ENCODE results near the gene MRPS25.
"Not testable (repeated sequence)": the region's sequence is repeated elsewhere in the genome, so short reads cannot be mapped to it uniquely, and the experiment has no call there.

The MRPS25 gene

GRCh38 chr3:15009167-15009566 is 55.9 kb downstream of the MRPS25 start:
- Mint-ChIP-seq H3K27ac (no peak overlapping the region), H3K4me1 (no peaks in the 10 kb centered on the region), H3K27me3 (no peaks in the 10 kb centered on the region), H3K36me3 (peaks cover 24 to 54% of the 10 kb centered on the region in 2 donors), H3K4me3 (no peak overlapping the region), H3K9me3 (no peaks in the 10 kb centered on the region)
- DNase-seq (no peak), ATAC-seq (replicated peaks) (no peak)

DNA sequence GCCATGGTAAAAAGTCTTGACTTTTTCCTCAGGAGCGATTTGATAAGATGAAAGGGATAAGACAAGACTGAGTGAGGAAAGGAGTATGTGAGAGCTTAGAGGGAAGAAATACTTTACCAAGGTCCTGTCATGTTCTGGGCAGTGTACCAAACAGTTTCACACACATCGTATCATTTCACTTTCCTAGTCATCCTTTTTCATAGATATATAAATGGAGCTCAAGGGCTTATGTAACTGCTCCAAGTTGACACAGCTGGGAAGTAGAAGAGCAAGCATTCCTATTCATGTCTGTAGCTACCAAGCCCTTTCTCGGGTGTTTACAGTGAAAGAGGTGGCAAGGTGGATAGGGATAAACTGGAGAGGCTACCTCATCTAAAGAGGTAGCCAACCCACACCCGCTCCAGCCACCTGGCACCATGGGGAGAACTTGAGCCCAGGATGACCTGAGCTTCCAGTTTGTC is 57.4 kb downstream of the MRPS25 start:
- ATAC-seq (replicated peaks) (no peak), DNase-seq (no peak)
- no peaks in the 10 kb centered on the region for H3K9me3 Mint-ChIP-seq
- H3K36me3 Mint-ChIP-seq = peaks cover 18 to 48% of the 10 kb centered on the region in 2 donors
- H3K4me1 Mint-ChIP-seq = peaks cover 2 to 5% of the 10 kb centered on the region in 2 donors
- no peaks in the 10 kb centered on the region for H3K27me3 Mint-ChIP-seq
- no peak overlapping the region for H3K4me3 Mint-ChIP-seq
- H3K27ac Mint-ChIP-seq = peak overlapping the region; percentile 20

DNA sequence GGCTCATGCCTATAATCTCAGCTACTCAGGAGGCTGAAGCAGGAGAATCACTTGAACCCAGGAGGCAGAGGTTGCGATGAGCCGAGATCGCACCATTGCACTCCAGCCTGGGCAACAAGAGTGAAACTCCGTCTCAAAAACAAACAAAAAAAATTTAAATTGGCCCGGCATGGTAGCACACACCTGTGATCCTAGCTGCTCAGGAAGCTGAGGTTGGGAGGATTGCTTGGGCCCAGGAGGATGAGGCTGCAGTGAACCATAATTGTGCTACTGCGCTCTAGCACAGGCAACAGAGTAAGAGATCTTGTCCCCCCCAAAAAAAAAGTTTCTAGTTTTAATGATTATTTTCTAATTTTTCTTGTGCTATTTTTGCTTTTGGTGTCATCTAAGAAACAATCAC is 65.9 kb downstream of the MRPS25 start:
- not testable (repeated sequence) for H3K9me3 Mint-ChIP-seq; H3K4me3 Mint-ChIP-seq; ATAC-seq (replicated peaks); H3K27ac Mint-ChIP-seq; H3K27me3 Mint-ChIP-seq; DNase-seq
- peaks cover 17 to 30% of the 10 kb centered on the region in 2 donors for H3K36me3 Mint-ChIP-seq
- peaks cover 12 to 22% of the 10 kb centered on the region in 2 donors for H3K4me1 Mint-ChIP-seq
